ENCODE measurements around the gene RNF43. TPM values are rescaled to one million over a fixed set of nuclear protein-coding genes. Genes with fewer than 3 reads are reported as not detected.

Gene RNF43
- total and polyA plus RNA-seq, 2 donors (not counting 1 experiment from before 2014, with no cell fraction given), result 2.5 to 2.6 TPM

GRCh38 chr17:58452738-58453137 is 35.4 kb upstream of the RNF43 start:
- H3K9me3 Mint-ChIP-seq (ENCODE audit: insufficient read depth), result no peaks in the 10 kb centered on the region
- Histone ChIP-seq H3K27me3 (replicated peaks in 1 of 4; ENCODE audit: control extremely low read depth in 1 of 4, control insufficient read depth in 3 of 4, insufficient read depth in 4 of 4, low read length in 3 of 4) (no peaks in the 10 kb centered on the region), H3K27ac (ENCODE audit: low read length in 2 of 2) (no peak overlapping the region), H3K79me2 (ENCODE audit: control insufficient read depth, insufficient read depth, low read length) (no peaks in the 10 kb centered on the region), H3K4me1 (ENCODE audit: control insufficient read depth in 2 of 2, insufficient read depth in 2 of 2, low read length in 2 of 2) (no peaks in the 10 kb centered on the region), H4K20me1 (ENCODE audit: control insufficient read depth, insufficient read depth, low read length, poor library complexity, severe bottlenecking) (no peaks in the 10 kb centered on the region), H3K9ac (ENCODE audit: low read length) (no peak overlapping the region), H2AFZ (ENCODE audit: insufficient read depth, low read depth, low read length, poor library complexity, severe bottlenecking) (no peak overlapping the region), H3K9me3 (ENCODE audit: control extremely low read depth in 1 of 3, control insufficient read depth in 2 of 3, insufficient read depth in 1 of 3, low read length in 2 of 3) (no peaks in the 10 kb centered on the region), H3K36me3 (replicated peaks in 1 of 2; ENCODE audit: control extremely low read depth in 1 of 2, control insufficient read depth in 1 of 2, extremely low read depth in 1 of 2, insufficient read depth in 2 of 2, low read length in 1 of 2) (peaks cover 0 to 8% of the 10 kb centered on the region in 2 experiments), H3K4me2 (replicated peaks; ENCODE audit: low read depth, low read length, poor library complexity, severe bottlenecking) (no peak overlapping the region), H3K4me3 (ENCODE audit: control extremely low read depth in 1 of 5, extremely low read depth in 1 of 5, insufficient read depth in 1 of 5, low read depth in 2 of 5, low read length in 4 of 5) (no peak overlapping the region)
- no peaks in the 10 kb centered on the region for H3K27me3 Mint-ChIP-seq
- ATAC-seq (ENCODE audit: low read depth) (no peak), DNase-seq (no peak)
- ChIA-PET CTCF (interaction anchor here (0.6 to 1.7 kb wide), 3 partner anchors 136 to 330 kb away, joined by 3 to 9 read pairs (median 3); no protein-coding TSS in a partner anchor), POLR2A (no interaction called here)
- no peak overlapping the region for H3K27ac Mint-ChIP-seq
- intact Hi-C loops (cut with micrococcal nuclease), result no loop called here
- H3K4me1 Mint-ChIP-seq, result no peaks in the 10 kb centered on the region
- WGBS (ENCODE audit: insufficient coverage), result 100% methylated on average over 1 of the region's 1 CpG
- H3K4me3 Mint-ChIP-seq, result no peak overlapping the region
- TF ChIP-seq EZH2 (IDR thresholded peaks at IDR 0.05; ENCODE audit: borderline replicate concordance, insufficient read depth, low read depth, low read length, poor library complexity, severe bottlenecking) (no peak), CTCF (IDR thresholded peaks at IDR 0.05) (no peak)

DNA sequence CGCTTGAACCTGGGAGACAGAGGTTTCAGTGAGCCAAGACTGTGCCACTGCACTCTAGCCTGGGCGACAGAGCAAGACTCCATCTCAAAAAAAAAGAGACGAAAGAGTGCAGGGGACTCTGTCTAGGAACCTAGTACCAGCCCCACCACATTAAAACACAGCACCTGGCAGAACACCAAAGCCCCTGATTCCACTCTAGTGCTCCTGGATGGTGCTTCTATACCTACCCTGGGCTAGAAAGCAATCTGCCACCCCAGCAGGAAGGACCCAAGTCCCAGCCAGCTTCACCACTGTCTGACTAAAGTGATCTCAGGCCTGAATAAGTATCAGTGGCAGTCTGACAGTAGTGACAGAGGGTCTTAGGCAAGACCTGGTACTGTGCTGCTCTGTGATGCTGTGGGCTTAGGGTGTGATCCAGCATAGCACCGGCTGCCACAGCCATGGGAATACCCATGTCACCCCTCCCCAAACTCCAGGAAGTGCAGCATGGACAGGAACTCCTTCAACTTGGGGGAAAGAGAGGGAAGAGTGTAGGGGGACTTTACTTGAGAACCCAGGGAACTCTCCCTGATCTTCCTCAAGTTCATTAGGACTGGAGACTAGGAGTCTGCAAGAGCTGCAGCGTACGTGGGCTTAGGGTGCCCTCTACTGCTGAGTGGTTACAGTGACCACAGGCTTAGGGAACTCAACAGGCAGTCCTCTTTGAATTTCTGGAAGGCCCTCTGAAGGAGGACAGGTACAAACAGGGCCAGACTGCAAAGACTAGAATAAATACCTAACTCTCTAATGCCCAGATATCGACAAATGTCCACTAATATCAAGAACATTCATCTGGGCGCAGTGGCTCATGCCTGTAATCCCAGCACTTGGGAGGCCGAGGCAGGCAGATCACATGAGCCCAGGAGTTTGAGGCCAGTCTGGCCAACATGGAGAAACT is 30.0 kb upstream of the RNF43 start:
- 94% methylated on average over 8 of the region's 9 CpGs for WGBS (ENCODE audit: insufficient coverage)
- POLR2A ChIA-PET, result interaction anchor here (0.8 to 1.3 kb wide), 2 partner anchors 130 to 143 kb away, joined by 3 to 4 read pairs; no protein-coding TSS in a partner anchor
- Histone ChIP-seq H2AFZ (ENCODE audit: insufficient read depth, low read depth, low read length, poor library complexity, severe bottlenecking) (no peak overlapping the region), H3K9ac (ENCODE audit: low read length) (no peak overlapping the region), H3K4me2 (replicated peaks; ENCODE audit: low read depth, low read length, poor library complexity, severe bottlenecking) (no peak overlapping the region), H3K27ac (ENCODE audit: low read length in 2 of 2) (no peak overlapping the region), H3K36me3 (replicated peaks in 1 of 2; ENCODE audit: control extremely low read depth in 1 of 2, control insufficient read depth in 1 of 2, extremely low read depth in 1 of 2, insufficient read depth in 2 of 2, low read length in 1 of 2) (peaks cover 0 to 2% of the 10 kb centered on the region in 2 experiments), H3K27me3 (replicated peaks in 1 of 4; ENCODE audit: control extremely low read depth in 1 of 4, control insufficient read depth in 3 of 4, insufficient read depth in 4 of 4, low read length in 3 of 4) (no peaks in the 10 kb centered on the region), H3K9me3 (ENCODE audit: control extremely low read depth in 1 of 3, control insufficient read depth in 2 of 3, insufficient read depth in 1 of 3, low read length in 2 of 3) (no peaks in the 10 kb centered on the region), H3K4me1 (ENCODE audit: control insufficient read depth in 2 of 2, insufficient read depth in 2 of 2, low read length in 2 of 2) (no peaks in the 10 kb centered on the region), H4K20me1 (ENCODE audit: control insufficient read depth, insufficient read depth, low read length, poor library complexity, severe bottlenecking) (no peaks in the 10 kb centered on the region), H3K4me3 (ENCODE audit: control extremely low read depth in 1 of 5, extremely low read depth in 1 of 5, insufficient read depth in 1 of 5, low read depth in 2 of 5, low read length in 4 of 5) (no peak overlapping the region), H3K79me2 (ENCODE audit: control insufficient read depth, insufficient read depth, low read length) (peaks cover 6% of the 10 kb centered on the region)
- Mint-ChIP-seq H3K4me1 (peaks cover 11% of the 10 kb centered on the region), H3K27me3 (no peaks in the 10 kb centered on the region), H3K4me3 (no peak overlapping the region), H3K27ac (peak overlapping the region; percentile 13), H3K9me3 (ENCODE audit: insufficient read depth) (no peaks in the 10 kb centered on the region)
- DNase-seq (peak; percentile 74), ATAC-seq (ENCODE audit: low read depth) (peak; percentile 87)
- CTCF ChIA-PET, result interaction anchor here (0.7 to 4.5 kb wide), 17 partner anchors 26 to 248 kb away, joined by 3 to 86 read pairs (median 4); partner anchors contain the start of genes HSF5, MPO and RNF43
- TF ChIP-seq CTCF (IDR thresholded peaks at IDR 0.05), result peak; percentile 71
- TF ChIP-seq EZH2 (IDR thresholded peaks at IDR 0.05; ENCODE audit: borderline replicate concordance, insufficient read depth, low read depth, low read length, poor library complexity, severe bottlenecking), result no peak
- intact Hi-C loops (cut with micrococcal nuclease), result loop anchor here (1.0 kb wide), 2 partner anchors 130 to 143 kb away; no protein-coding TSS in a partner anchor

All from B cell (primary cell).